Cardiac fibroblast (primary cell): ENCODE measurements around the gene SH3RF1.
"Not testable (repeated sequence)": the region's sequence is repeated elsewhere in the genome, so short reads cannot be mapped to it uniquely, and the experiment has no call there.

Experiments used
- DNase-seq, 2 donors: peaks; one replicate each; pipeline versions ENCODE4 v3.0.0 to v3.0.0-alpha.2; 2010; ENCODE audit warnings: low read depth in 2 of 2
- H3K4me3 ChIP-seq, 2 donors: replicated peaks in 1 of 2; 1 replicate in 1 of 2; 2 replicates in 1 of 2; pipeline ENCODE4 v1.5.1; 2011; ENCODE audit warnings: low read depth in 2 of 2, low read length in 2 of 2, mild to moderate bottlenecking in 2 of 2, moderate library complexity in 1 of 2
- CTCF ChIP-seq: IDR thresholded peaks from one replicate; pipeline ENCODE4 v1.5.1; 2011; ENCODE audit warnings: low read depth, mild to moderate bottlenecking, low read length, inconsistent platforms

SH3RF1 gene

GRCh38 chr4:169203891-169204290, 66.9 kb downstream of the SH3RF1 start:
- no peak overlapping the region for H3K4me3 ChIP-seq
- TF ChIP-seq CTCF, result no peak
- no peak for DNase-seq

GRCh38 chr4:169203278-169203677, 67.5 kb downstream of the SH3RF1 start:
- H3K4me3 ChIP-seq, result not testable (repeated sequence)

GRCh38 chr4:169202878-169203277, 67.9 kb downstream of the SH3RF1 start:
- DNase-seq, result no peak
- TF ChIP-seq CTCF, result no peak
- no peak overlapping the region for H3K4me3 ChIP-seq

More at GRCh38 chr4:169203278-169203677, 67.5 kb downstream of the SH3RF1 start:
- DNase-seq, result not testable (repeated sequence)

GRCh38 chr4:169202145-169202699, 68.5 kb downstream of the SH3RF1 start:
- no peak overlapping the region for H3K4me3 ChIP-seq
- no peak for TF ChIP-seq CTCF
- DNase-seq, result no peak

GRCh38 chr4:169201222-169202144, 69.3 kb downstream of the SH3RF1 start:
- peak; percentile 53 to 67 for DNase-seq
- no peak overlapping the region for H3K4me3 ChIP-seq
- TF ChIP-seq CTCF, result no peak

- no peak overlapping the region for H3K4me3 ChIP-seq
- peak in 1 of 2 donors; percentile 44 for DNase-seq
- no peak for TF ChIP-seq CTCF
Observed at GRCh38 chr4:169200361-169201030, 70.3 kb downstream of the SH3RF1 start.

GRCh38 chr4:169199184-169199583, 71.6 kb downstream of the SH3RF1 start:
- DNase-seq, result no peak
- TF ChIP-seq CTCF, result no peak
- no peak overlapping the region for H3K4me3 ChIP-seq
